ENCODE measurements around the gene DBP. TPM values are rescaled to one million over a fixed set of nuclear protein-coding genes. Genes with fewer than 3 reads are reported as not detected.

Gene DBP
- total and polyA plus RNA-seq, 2 of the 13 experiments (the other 11 are each of a cell fraction or from before 2014, with no cell fraction given), result 1.7 to 5.8 TPM

DNA sequence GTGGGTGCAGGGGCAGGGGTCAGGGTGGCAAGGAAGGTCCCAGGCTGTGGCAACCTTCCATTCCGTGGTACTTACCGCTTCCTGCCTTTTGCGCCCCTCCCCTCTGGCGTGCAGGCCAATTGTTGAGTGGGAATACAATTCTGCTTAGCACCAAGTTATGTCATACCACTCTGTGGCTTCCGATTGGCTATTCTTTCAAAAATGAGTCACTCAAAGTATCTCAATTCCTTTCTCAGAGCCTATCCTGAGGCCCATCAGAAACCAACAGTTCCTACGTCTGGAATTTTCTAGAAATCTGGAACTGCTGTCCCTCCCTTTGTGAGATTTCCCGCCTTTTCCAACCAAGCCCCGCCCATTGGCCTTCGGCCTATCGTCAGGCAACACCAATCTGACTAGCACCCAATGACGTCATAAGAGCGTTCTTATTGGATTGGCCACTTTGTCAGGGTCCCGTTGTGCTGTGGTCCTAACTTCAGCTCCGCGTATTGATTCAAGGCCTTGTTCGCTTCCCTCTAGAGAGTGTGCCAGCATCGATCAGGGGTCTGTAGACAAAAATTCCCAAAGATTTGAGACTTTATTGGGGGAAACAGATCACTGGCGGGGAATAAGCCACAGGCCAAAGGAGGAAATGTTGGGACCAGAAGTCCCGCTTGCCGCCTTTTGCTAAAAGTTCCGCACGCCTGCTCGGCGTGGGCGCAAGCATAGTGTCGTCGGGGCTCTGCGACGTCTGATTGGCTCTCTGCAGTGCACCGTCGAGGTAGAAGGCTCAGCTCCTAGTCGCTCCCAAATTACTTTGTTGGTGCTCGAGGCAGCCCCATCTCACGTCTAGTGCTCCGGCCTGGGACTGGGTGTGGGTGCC lies 23.9 kb upstream of the DBP start (continued):
- TF ChIP-seq ZNF570 (CRISPR knock-in tag; IDR thresholded peaks at IDR 0.05; ENCODE audit: borderline replicate concordance) (no peak), ZFP1 (CRISPR knock-in tag; IDR thresholded peaks at IDR 0.05) (no peak), ZNF629 (CRISPR knock-in tag; conservative IDR thresholded peaks at IDR 0.05) (no peak), SOX6 (IDR thresholded peaks at IDR 0.05) (no peak), SOX6 (CRISPR knock-in tag; IDR thresholded peaks at IDR 0.05) (no peak), FOSL2 (CRISPR knock-in tag; IDR thresholded peaks at IDR 0.05) (peak; percentile 34; the same call in 1 of the 2 replicates), SALL1 (CRISPR knock-in tag; IDR thresholded peaks at IDR 0.05) (no peak), TOPORS (CRISPR knock-in tag; IDR thresholded peaks at IDR 0.05) (no peak), NFIB (CRISPR knock-in tag; IDR thresholded peaks at IDR 0.05; ENCODE audit: borderline replicate concordance) (no peak), RFXAP (CRISPR knock-in tag; IDR thresholded peaks at IDR 0.05; ENCODE audit: borderline replicate concordance) (peak; percentile 99), NFYC (CRISPR knock-in tag; IDR thresholded peaks at IDR 0.05) (peak; percentile 75), ZNF550 (CRISPR knock-in tag; IDR thresholded peaks at IDR 0.05; ENCODE audit: borderline replicate concordance) (no peak), ZNF431 (CRISPR knock-in tag; IDR thresholded peaks at IDR 0.05; ENCODE audit: borderline replicate concordance, low read depth) (no peak), CREB1 (IDR thresholded peaks at IDR 0.05) (peak; percentile 97), CREB1 (CRISPR knock-in tag; IDR thresholded peaks at IDR 0.05) (peak; percentile 97), MYC (CRISPR knock-in tag; IDR thresholded peaks at IDR 0.05; ENCODE audit: borderline replicate concordance) (no peak), HDAC1 (CRISPR knock-in tag; IDR thresholded peaks at IDR 0.05) (no peak)
- TF ChIP-seq, protein P1, sequence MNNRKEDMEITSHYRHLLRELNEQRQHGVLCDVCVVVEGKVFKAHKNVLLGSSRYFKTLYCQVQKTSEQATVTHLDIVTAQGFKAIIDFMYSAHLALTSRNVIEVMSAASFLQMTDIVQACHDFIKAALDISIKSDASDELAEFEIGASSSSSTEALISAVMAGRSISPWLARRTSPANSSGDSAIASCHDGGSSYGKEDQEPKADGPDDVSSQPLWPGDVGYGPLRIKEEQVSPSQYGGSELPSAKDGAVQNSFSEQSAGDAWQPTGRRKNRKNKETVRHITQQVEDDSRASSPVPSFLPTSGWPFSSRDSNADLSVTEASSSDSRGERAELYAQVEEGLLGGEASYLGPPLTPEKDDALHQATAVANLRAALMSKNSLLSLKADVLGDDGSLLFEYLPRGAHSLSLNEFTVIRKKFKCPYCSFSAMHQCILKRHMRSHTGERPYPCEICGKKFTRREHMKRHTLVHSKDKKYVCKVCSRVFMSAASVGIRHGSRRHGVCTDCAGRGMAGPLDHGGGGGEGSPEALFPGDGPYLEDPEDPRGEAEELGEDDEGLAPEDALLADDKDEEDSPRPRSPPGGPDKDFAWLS (CRISPR knock-in tag; IDR thresholded peaks at IDR 0.05; ENCODE audit: borderline replicate concordance), result no peak
- TF ChIP-seq, protein P2, sequence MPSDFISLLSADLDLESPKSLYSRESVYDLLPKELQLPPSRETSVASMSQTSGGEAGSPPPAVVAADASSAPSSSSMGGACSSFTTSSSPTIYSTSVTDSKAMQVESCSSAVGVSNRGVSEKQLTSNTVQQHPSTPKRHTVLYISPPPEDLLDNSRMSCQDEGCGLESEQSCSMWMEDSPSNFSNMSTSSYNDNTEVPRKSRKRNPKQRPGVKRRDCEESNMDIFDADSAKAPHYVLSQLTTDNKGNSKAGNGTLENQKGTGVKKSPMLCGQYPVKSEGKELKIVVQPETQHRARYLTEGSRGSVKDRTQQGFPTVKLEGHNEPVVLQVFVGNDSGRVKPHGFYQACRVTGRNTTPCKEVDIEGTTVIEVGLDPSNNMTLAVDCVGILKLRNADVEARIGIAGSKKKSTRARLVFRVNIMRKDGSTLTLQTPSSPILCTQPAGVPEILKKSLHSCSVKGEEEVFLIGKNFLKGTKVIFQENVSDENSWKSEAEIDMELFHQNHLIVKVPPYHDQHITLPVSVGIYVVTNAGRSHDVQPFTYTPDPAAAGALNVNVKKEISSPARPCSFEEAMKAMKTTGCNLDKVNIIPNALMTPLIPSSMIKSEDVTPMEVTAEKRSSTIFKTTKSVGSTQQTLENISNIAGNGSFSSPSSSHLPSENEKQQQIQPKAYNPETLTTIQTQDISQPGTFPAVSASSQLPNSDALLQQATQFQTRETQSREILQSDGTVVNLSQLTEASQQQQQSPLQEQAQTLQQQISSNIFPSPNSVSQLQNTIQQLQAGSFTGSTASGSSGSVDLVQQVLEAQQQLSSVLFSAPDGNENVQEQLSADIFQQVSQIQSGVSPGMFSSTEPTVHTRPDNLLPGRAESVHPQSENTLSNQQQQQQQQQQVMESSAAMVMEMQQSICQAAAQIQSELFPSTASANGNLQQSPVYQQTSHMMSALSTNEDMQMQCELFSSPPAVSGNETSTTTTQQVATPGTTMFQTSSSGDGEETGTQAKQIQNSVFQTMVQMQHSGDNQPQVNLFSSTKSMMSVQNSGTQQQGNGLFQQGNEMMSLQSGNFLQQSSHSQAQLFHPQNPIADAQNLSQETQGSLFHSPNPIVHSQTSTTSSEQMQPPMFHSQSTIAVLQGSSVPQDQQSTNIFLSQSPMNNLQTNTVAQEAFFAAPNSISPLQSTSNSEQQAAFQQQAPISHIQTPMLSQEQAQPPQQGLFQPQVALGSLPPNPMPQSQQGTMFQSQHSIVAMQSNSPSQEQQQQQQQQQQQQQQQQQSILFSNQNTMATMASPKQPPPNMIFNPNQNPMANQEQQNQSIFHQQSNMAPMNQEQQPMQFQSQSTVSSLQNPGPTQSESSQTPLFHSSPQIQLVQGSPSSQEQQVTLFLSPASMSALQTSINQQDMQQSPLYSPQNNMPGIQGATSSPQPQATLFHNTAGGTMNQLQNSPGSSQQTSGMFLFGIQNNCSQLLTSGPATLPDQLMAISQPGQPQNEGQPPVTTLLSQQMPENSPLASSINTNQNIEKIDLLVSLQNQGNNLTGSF (CRISPR knock-in tag; IDR thresholded peaks at IDR 0.05), result no peak
- TF ChIP-seq, protein P3, sequence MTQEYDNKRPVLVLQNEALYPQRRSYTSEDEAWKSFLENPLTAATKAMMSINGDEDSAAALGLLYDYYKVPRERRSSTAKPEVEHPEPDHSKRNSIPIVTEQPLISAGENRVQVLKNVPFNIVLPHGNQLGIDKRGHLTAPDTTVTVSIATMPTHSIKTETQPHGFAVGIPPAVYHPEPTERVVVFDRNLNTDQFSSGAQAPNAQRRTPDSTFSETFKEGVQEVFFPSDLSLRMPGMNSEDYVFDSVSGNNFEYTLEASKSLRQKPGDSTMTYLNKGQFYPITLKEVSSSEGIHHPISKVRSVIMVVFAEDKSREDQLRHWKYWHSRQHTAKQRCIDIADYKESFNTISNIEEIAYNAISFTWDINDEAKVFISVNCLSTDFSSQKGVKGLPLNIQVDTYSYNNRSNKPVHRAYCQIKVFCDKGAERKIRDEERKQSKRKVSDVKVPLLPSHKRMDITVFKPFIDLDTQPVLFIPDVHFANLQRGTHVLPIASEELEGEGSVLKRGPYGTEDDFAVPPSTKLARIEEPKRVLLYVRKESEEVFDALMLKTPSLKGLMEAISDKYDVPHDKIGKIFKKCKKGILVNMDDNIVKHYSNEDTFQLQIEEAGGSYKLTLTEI (CRISPR knock-in tag; conservative IDR thresholded peaks at IDR 0.05), result no peak
- TF ChIP-seq, protein P4, sequence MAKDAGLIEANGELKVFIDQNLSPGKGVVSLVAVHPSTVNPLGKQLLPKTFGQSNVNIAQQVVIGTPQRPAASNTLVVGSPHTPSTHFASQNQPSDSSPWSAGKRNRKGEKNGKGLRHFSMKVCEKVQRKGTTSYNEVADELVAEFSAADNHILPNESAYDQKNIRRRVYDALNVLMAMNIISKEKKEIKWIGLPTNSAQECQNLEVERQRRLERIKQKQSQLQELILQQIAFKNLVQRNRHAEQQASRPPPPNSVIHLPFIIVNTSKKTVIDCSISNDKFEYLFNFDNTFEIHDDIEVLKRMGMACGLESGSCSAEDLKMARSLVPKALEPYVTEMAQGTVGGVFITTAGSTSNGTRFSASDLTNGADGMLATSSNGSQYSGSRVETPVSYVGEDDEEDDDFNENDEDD (CRISPR knock-in tag; IDR thresholded peaks at IDR 0.05; ENCODE audit: borderline replicate concordance), result peak; percentile 60; the same call in 1 of the 2 replicates

Measured in HepG2 (cell line).